Lower leg skin (tissue), 4 donors: ENCODE measurements around the gene PEX5. TPM values are rescaled to one million over a fixed set of nuclear protein-coding genes. Genes with fewer than 3 reads are reported as not detected.

Experiments used
- DNase-seq, 2 donors: peaks; one replicate each; pipeline ENCODE4 v3.0.0-alpha.2; 2019; ENCODE audit warnings: low spot score in 2 of 2
- H3K4me3 ChIP-seq: fragments of 200-600 bp; sonication (generic); 2 replicates; pipeline ENCODE4 v1.5.1; 2017; ENCODE audit warnings: mild to moderate bottlenecking, low read depth; ENCODE audit not compliant: poor library complexity, severe bottlenecking
- CTCF ChIP-seq, 3 donors: fragments of 450-650 bp; IDR thresholded peaks; one replicate each; pipeline ENCODE4 v1.5.1; 2016; ENCODE audit warnings: antibody characterized with exemption in 3 of 3, mild to moderate bottlenecking in 3 of 3, moderate library complexity in 2 of 3
- POLR2A ChIP-seq, 2 donors: fragments of 450-650 bp; IDR thresholded peaks; one replicate each; pipeline ENCODE4 v1.6.1; 2016 to 2017; ENCODE audit warnings: antibody characterized with exemption in 2 of 2, mild to moderate bottlenecking in 1 of 2, moderate library complexity in 1 of 2
- WGBS, 2 donors: methylation state at CpG; one replicate each; pipeline ENCODE4 v1.1.5; 2018; 5-methylcytosine and 5-hydroxymethylcytosine counted together
- intact Hi-C: fragments of 100-400 bp; cut with DNase I; formaldehyde crosslinking; loops from one replicate; pipeline ENCODE4 v1.15.0; 2023; ENCODE audit warnings: low total_unique reads
- total RNA-seq, 4 donors: library from RNA; depleted of rRNA; stranded (reverse); fragments of >200 nt; gene quantifications; one replicate each; pipeline ENCODE4 v1.1.0, GENCODE V29; 2016

Gene PEX5
- total RNA-seq, 4 donors from 2014 or later = 20.5 to 46.4 (median 33.9) TPM

GRCh38 chr12:7144414-7145120 is 44.9 kb upstream of the PEX5 start:
- no peak overlapping the region for H3K4me3 ChIP-seq
- no peak for DNase-seq
- WGBS, 2 donors = 27 to 33% methylated on average over 11 of the region's 11 CpGs
- no peak for TF ChIP-seq POLR2A (IDR thresholded peaks at IDR 0.05)
- no peak for TF ChIP-seq CTCF (IDR thresholded peaks at IDR 0.05)
- intact Hi-C loops = no loop called here

GRCh38 chr12:7145671-7146070 is 43.8 kb upstream of the PEX5 start:
- 68 to 82% methylated on average over 4 of the region's 4 CpGs for WGBS, 2 donors
- peak in 1 of 2 donors; percentile 31 for DNase-seq
- TF ChIP-seq CTCF (IDR thresholded peaks at IDR 0.05) (no peak), POLR2A (IDR thresholded peaks at IDR 0.05) (no peak)

GRCh38 chr12:7146228-7146627 is 43.3 kb upstream of the PEX5 start:
- 92% methylated on average over 7 of the region's 7 CpGs for WGBS, 2 donors
- DNase-seq = no peak
- no peak overlapping the region for H3K4me3 ChIP-seq
- TF ChIP-seq POLR2A (IDR thresholded peaks at IDR 0.05) (no peak), CTCF (IDR thresholded peaks at IDR 0.05) (no peak)
- intact Hi-C loops = no loop called here

More at GRCh38 chr12:7145671-7146070, 43.8 kb upstream of the PEX5 start:
- intact Hi-C loops = no loop called here
- no peak overlapping the region for H3K4me3 ChIP-seq

- 96 to 98% methylated on average over 7 of the region's 7 CpGs for WGBS, 2 donors
- H3K4me3 ChIP-seq = no peak overlapping the region
- peak in 1 of 2 donors; percentile 49 for DNase-seq
- intact Hi-C loops = no loop called here
- TF ChIP-seq POLR2A (IDR thresholded peaks at IDR 0.05) (no peak), CTCF (IDR thresholded peaks at IDR 0.05) (no peak)
Measured at GRCh38 chr12:7146906-7147305, 42.6 kb upstream of the PEX5 start.

GRCh38 chr12:7150356-7150755 is 39.1 kb upstream of the PEX5 start:
- no peak for DNase-seq
- intact Hi-C loops = no loop called here
- TF ChIP-seq POLR2A (IDR thresholded peaks at IDR 0.05) (no peak), CTCF (IDR thresholded peaks at IDR 0.05) (no peak)
- WGBS, 2 donors = 89 to 94% methylated on average over 12 of the region's 12 CpGs
- no peak overlapping the region for H3K4me3 ChIP-seq

- no peak for TF ChIP-seq CTCF (IDR thresholded peaks at IDR 0.05)
- H3K4me3 ChIP-seq = no peak overlapping the region
- intact Hi-C loops = no loop called here
- WGBS, 2 donors = 86 to 93% methylated on average over 6 of the region's 6 CpGs
- DNase-seq = no peak
Measured at GRCh38 chr12:7150841-7151240, 38.6 kb upstream of the PEX5 start.
